GM13976 (cell line): Measurements from ENCODE around the gene ERI3.

ENCODE experiments used
- DNase-seq: peaks from one replicate; pipeline ENCODE4 v3.0.0; 2012; ENCODE audit warnings: low spot score
- in situ Hi-C: fragments of 300-500 bp; cut with MboI; formaldehyde crosslinking; loops from one replicate; pipeline ENCODE4 v1.12.0; 2022; ENCODE audit warnings: low sequenced_read_pairs, mixed read lengths, inconsistent platforms; ENCODE audit not compliant: unreplicated experiment
- TF ChIP-seq, protein P1 (sequence below): IDR thresholded peaks from 2 replicates; pipeline ENCODE4 v1.5.1; 2012; ENCODE audit warnings: borderline replicate concordance, mild to moderate bottlenecking; ENCODE audit not compliant: insufficient read depth; ENCODE audit errors: extremely low read depth, missing control alignments, control extremely low read depth

ERI3 gene

DNA sequence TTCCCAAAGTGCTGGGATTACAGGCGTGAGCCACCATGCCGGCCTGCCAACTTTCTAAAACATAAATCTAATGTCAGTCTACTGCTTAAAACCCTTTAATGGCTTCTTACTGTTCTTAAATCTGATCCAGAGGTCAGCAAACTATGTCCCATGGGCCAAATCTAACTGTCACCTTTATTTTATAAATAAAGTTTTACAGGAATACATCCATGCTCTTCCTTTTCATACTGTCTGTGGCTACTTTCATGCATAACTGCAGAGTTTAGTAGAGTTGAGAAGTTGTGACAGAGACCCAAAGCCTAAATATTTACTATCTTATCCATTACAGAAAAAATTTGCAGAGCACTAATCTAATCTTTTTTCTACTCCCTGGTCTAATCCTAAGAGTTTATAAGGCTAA is 3.8 kb downstream of the ERI3 start:
- no peak for DNase-seq
- in situ Hi-C loops = no loop called here
- TF ChIP-seq, protein P1, sequence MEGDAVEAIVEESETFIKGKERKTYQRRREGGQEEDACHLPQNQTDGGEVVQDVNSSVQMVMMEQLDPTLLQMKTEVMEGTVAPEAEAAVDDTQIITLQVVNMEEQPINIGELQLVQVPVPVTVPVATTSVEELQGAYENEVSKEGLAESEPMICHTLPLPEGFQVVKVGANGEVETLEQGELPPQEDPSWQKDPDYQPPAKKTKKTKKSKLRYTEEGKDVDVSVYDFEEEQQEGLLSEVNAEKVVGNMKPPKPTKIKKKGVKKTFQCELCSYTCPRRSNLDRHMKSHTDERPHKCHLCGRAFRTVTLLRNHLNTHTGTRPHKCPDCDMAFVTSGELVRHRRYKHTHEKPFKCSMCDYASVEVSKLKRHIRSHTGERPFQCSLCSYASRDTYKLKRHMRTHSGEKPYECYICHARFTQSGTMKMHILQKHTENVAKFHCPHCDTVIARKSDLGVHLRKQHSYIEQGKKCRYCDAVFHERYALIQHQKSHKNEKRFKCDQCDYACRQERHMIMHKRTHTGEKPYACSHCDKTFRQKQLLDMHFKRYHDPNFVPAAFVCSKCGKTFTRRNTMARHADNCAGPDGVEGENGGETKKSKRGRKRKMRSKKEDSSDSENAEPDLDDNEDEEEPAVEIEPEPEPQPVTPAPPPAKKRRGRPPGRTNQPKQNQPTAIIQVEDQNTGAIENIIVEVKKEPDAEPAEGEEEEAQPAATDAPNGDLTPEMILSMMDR = no peak

DNA sequence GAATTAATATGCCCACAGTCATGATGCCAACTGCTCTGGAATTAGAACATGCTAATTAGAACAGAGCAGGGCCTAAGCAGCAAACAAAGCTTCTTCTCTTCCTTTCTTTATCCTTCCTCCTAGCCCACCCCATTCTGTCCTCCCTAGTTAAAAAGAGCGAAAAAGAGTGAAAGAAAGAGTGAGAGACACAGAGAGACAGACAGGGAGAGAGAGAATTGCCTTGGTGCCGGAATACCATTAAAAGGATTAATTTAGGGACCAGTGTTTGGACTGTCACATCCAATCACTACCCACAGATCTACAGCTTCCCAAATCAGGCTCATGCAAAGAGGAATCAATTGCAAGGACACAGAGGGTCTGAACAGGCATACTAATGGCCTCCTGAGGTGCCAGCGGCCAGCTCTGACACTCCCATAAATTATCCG is 7.0 kb downstream of the ERI3 start:
- in situ Hi-C loops = no loop called here
- DNase-seq = no peak
- TF ChIP-seq, protein P1 = no peak

DNA sequence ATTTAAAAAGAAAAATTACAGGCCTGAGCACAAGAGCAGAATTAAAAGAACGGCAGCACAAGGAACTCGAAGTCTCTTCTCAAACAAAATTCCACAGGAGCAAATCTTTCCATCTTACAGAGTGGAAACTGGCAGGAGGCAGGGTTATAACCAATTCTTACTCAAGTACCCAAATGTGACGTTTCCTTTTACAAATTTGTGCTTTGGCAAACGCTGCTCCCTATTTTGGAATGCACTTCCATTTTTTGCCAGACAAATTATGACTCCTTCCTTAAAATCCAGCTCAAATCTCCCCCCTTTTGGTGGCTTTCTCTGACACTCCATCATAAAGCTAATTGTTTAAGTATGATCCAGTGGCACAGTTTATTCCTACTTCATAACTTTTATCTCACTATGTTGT is 7.8 kb downstream of the ERI3 start:
- in situ Hi-C loops = no loop called here
- TF ChIP-seq, protein P1 = no peak
- DNase-seq = no peak

DNA sequence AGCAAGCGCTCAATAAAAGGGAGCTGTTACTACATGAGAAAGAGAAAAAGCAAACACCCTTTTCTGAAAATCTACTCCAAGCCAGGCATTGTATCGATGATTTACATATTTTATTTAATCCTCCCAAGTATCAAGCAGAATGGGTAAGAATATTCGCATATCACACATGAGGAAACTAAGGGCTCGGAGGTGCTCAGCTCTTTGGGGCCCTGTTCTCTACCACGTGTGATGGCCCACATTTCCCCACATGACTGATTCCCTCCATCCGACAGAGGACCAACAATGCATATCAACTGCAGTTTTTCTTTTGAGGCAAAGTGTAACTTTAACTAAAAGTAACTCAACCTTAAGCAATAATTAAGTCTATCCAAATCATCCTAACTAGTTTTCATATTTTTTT is 8.2 kb downstream of the ERI3 start:
- no peak for DNase-seq
- in situ Hi-C loops = no loop called here
- TF ChIP-seq, protein P1 = no peak

DNA sequence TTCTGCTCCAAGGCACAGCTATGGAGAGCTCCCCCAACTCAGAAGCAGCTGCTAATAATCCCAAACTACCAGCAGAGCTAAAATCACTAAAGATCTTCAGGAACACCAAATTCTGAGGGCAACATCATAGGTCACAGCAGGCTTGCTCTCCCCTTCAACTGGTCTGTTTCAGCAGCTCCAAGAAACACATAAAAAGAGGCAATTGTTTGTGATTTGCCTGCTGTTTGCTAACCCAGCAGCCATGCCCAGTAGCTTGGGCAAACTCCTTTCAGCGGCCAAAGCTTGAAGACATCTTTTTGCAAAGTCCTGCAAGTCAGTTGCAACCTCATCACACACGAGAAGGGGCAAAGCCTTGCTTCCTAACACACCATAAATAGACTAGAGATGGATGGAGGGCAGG is 8.9 kb downstream of the ERI3 start:
- DNase-seq = no peak
- in situ Hi-C loops = no loop called here
- TF ChIP-seq, protein P1 = no peak

DNA sequence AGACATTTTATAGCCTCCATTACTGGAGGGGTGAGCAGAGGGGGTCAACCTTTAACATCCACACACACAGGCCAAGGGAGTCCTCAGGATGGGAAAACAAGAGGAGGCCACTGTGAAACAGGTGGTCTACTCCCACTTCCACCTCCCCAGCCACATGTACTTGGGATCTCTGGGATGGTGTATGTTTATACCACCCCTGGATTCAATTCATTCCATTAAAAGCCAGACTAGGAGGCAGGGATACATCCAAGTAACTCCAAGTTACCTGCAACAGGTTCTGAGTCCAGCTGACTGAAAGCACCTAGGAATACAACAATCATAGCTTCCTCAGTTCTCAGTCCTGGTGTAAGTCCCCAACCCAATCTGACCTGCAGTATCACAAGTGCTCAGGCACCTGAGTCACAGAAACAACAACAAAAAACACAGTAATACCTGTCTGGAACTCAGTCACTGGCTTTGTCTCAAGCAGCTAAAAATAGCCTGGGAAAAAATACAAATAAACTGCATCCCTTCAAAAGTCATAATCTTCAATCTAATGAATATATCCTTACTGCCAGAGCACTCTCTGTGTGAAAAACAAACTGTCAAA is 9.8 kb downstream of the ERI3 start:
- in situ Hi-C loops = no loop called here
- TF ChIP-seq, protein P1 = no peak

More for the DNA sequence above, 9.8 kb downstream of the ERI3 start:
- DNase-seq = no peak
